IPS-20b (cell line): ENCODE results near the gene KMT5B.

ENCODE experiments used
- H3K27ac ChIP-seq: one replicate; pipeline ENCODE4 v1.5.1; 2013; ENCODE audit warnings: low read length
- H3K27me3 ChIP-seq: 2 replicates; pipeline ENCODE4 v1.6.1; 2013; ENCODE audit warnings: mild to moderate bottlenecking, low read length, inconsistent platforms; ENCODE audit not compliant: insufficient read depth
- H3K36me3 ChIP-seq: 2 replicates; pipeline ENCODE4 v1.6.1; 2013; ENCODE audit warnings: low read depth, mild to moderate bottlenecking, inconsistent platforms, low read length, moderate library complexity; ENCODE audit not compliant: insufficient read depth
- H3K4me1 ChIP-seq: 2 replicates; pipeline ENCODE4 v1.6.1; 2013; ENCODE audit warnings: mild to moderate bottlenecking, control low read depth, inconsistent platforms, low read length, moderate library complexity; ENCODE audit not compliant: insufficient read depth
- H3K4me3 ChIP-seq: 2 replicates; pipeline ENCODE4 v1.5.1; 2013; ENCODE audit warnings: mild to moderate bottlenecking, low read length, inconsistent platforms
- H3K9ac ChIP-seq: 2 replicates; pipeline ENCODE4 v1.6.1; 2013; ENCODE audit warnings: low read depth, mild to moderate bottlenecking, inconsistent platforms, low read length, moderate library complexity
- H3K9me3 ChIP-seq: 2 replicates; pipeline ENCODE4 v1.6.1; 2013; ENCODE audit warnings: mild to moderate bottlenecking, low read depth, low read length, inconsistent platforms; ENCODE audit not compliant: insufficient read depth

The KMT5B gene

GRCh38 chr11:68149417-68149816 lies 63.7 kb downstream of the KMT5B start:
- Histone ChIP-seq H3K27ac (no peak overlapping the region), H3K4me1 (no peaks in the 10 kb centered on the region), H3K9ac (no peak overlapping the region), H3K4me3 (no peak overlapping the region), H3K27me3 (no peaks in the 10 kb centered on the region), H3K9me3 (no peaks in the 10 kb centered on the region), H3K36me3 (no peaks in the 10 kb centered on the region)

GRCh38 chr11:68148879-68149278 lies 64.2 kb downstream of the KMT5B start:
- Histone ChIP-seq H3K4me1 (no peaks in the 10 kb centered on the region), H3K36me3 (no peaks in the 10 kb centered on the region), H3K27ac (no peak overlapping the region), H3K9me3 (no peaks in the 10 kb centered on the region), H3K9ac (no peak overlapping the region), H3K4me3 (no peak overlapping the region), H3K27me3 (no peaks in the 10 kb centered on the region)

GRCh38 chr11:68148071-68148805 lies 64.9 kb downstream of the KMT5B start:
- H3K27ac ChIP-seq: no peak overlapping the region
- H3K36me3 ChIP-seq: no peaks in the 10 kb centered on the region
- H3K9me3 ChIP-seq: no peaks in the 10 kb centered on the region
- no peaks in the 10 kb centered on the region for H3K4me1 ChIP-seq
- no peak overlapping the region for H3K9ac ChIP-seq
- no peaks in the 10 kb centered on the region for H3K27me3 ChIP-seq
- no peak overlapping the region for H3K4me3 ChIP-seq

DNA sequence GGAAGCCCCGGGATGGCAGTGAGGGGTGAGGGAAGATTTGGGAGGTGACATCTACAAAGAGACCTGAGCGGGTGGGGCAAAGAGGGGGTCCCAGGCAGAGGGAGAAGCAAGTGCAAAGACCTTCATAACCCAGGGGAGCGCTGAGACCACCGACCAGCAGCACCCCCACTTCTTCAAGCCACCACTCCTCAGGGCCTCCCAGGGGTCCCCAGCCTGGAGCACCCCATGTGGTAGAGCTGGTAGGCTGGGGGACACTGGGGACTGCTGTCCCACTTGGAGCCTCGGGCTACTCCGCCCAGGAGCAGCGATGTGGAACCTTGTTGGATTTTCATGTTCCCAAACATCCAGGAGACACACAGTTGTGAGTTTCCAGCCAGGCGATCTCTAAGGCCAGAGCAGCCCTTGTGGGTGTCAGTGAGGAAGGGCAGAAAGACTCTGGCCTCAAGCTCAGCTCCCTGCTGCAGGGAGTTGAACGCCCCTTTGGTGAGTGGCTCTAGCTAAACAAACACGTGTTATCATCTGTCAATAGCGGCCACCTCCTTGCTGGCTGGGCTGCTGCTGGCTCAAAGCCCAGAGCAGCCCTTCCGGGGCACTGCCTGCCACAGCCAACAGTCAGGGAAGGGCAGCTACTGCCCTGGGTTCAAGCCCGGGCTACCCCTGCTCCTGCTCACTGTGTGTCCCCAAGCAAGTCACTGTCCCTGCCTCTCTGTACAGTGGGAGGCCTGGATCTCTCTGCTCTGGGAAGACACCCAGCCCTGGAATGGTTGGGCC lies 66.2 kb downstream of the KMT5B start:
- Histone ChIP-seq H3K27ac (no peak overlapping the region), H3K27me3 (no peaks in the 10 kb centered on the region), H3K36me3 (no peaks in the 10 kb centered on the region), H3K4me3 (no peak overlapping the region), H3K9ac (no peak overlapping the region), H3K9me3 (no peaks in the 10 kb centered on the region), H3K4me1 (no peaks in the 10 kb centered on the region)

GRCh38 chr11:68146010-68146540 lies 67.0 kb downstream of the KMT5B start:
- H3K27ac ChIP-seq: no peak overlapping the region
- H3K4me3 ChIP-seq: no peak overlapping the region
- no peak overlapping the region for H3K9ac ChIP-seq
- no peaks in the 10 kb centered on the region for H3K27me3 ChIP-seq
- no peaks in the 10 kb centered on the region for H3K4me1 ChIP-seq
- H3K36me3 ChIP-seq: no peaks in the 10 kb centered on the region
- no peaks in the 10 kb centered on the region for H3K9me3 ChIP-seq

GRCh38 chr11:68145120-68145866 lies 67.8 kb downstream of the KMT5B start:
- Histone ChIP-seq H3K4me1 (no peaks in the 10 kb centered on the region), H3K27me3 (no peaks in the 10 kb centered on the region), H3K4me3 (no peak overlapping the region), H3K27ac (no peak overlapping the region), H3K36me3 (no peaks in the 10 kb centered on the region), H3K9me3 (no peaks in the 10 kb centered on the region), H3K9ac (no peak overlapping the region)

DNA sequence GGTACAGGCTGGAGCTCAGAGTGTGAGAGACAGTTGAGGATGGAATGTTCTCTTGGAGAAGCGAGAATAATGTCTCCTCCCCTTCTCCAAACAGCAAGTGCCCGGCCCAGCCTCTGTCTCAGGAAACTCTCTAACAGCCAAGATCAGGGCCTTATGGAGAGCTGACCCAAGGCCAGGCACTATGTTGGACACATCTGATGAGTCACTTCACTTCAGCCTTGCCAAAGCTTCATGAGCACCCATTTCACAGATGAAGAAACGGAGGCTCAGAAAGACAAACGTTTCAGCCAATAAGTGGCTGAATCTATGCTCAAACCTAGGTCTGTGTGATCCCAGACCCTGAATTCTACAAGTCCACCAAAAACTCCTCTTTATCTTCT lies 69.8 kb downstream of the KMT5B start:
- Histone ChIP-seq H3K9ac (no peak overlapping the region), H3K27me3 (no peaks in the 10 kb centered on the region), H3K36me3 (no peaks in the 10 kb centered on the region), H3K27ac (no peak overlapping the region), H3K4me1 (no peaks in the 10 kb centered on the region), H3K4me3 (no peak overlapping the region), H3K9me3 (no peaks in the 10 kb centered on the region)

DNA sequence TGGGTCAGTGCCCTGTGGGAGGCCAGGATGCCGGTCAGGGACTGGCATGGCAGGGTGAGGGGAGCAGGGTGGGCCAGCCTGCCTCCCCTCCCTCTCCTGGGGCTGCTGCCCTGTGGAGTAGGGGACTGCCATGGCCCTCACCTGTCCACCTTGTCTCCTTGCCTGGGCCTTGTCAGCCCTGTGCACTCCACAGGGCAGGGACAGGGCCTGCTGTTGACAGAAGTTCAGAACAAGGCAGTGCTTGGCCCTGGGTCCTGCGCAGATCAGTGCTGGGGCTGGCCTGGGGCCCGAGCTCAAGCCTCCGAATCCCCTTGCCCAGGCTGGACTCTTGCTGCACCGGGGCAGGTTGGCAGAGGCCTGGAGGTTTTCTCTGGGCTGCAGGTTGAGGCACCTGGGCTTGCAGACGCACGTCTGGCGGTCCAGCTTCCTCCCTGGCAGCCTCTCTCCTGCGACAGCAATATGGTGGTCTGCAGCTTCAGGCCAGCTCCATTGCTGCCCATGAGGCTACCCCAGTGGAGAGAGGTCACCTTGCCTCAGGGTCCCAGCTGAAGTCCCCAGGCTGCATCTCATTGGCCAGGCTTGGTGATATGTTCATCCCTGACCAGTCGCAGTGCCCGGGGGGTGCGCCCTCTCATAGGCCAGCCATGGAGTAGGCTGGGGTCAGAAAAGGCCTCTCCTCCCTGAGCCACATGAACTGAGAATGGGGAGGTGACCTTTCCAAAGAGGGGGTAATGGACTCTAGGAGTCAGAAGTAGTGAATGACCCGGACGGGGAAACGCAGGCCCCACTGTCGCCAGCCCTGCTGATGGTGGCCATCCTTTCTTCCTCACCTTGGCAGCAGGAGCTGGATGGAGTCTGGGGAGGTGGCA lies 70.4 kb downstream of the KMT5B start:
- no peak overlapping the region for H3K27ac ChIP-seq
- no peaks in the 10 kb centered on the region for H3K4me1 ChIP-seq
- H3K4me3 ChIP-seq: no peak overlapping the region
- no peaks in the 10 kb centered on the region for H3K27me3 ChIP-seq
- no peaks in the 10 kb centered on the region for H3K9me3 ChIP-seq
- H3K9ac ChIP-seq: no peak overlapping the region
- no peaks in the 10 kb centered on the region for H3K36me3 ChIP-seq

GRCh38 chr11:68142028-68142412 lies 71.1 kb downstream of the KMT5B start:
- Histone ChIP-seq H3K27me3 (no peaks in the 10 kb centered on the region), H3K4me1 (no peaks in the 10 kb centered on the region), H3K27ac (no peak overlapping the region), H3K9me3 (no peaks in the 10 kb centered on the region), H3K9ac (no peak overlapping the region), H3K36me3 (no peaks in the 10 kb centered on the region), H3K4me3 (no peak overlapping the region)

GRCh38 chr11:68141246-68142027 lies 71.7 kb downstream of the KMT5B start:
- no peaks in the 10 kb centered on the region for H3K27me3 ChIP-seq
- H3K9me3 ChIP-seq: no peaks in the 10 kb centered on the region
- no peaks in the 10 kb centered on the region for H3K4me1 ChIP-seq
- H3K9ac ChIP-seq: no peak overlapping the region
- H3K4me3 ChIP-seq: no peak overlapping the region
- H3K36me3 ChIP-seq: no peaks in the 10 kb centered on the region
- no peak overlapping the region for H3K27ac ChIP-seq
